Nephron progenitor cell (in vitro differentiated cells): ENCODE data around the gene NSRP1.
"Not testable (repeated sequence)": the region's sequence is repeated elsewhere in the genome, so short reads cannot be mapped to it uniquely, and the experiment has no call there.

ENCODE experiments used
- DNase-seq: peaks from one replicate; pipeline ENCODE4 v3.0.0; 2021
- H3K27ac Mint-ChIP-seq: 2 replicates; pipeline ENCODE4 v1.8.0; 2021; ENCODE audit warnings: mild to moderate bottlenecking, moderate library complexity, mixed read lengths
- H3K27me3 Mint-ChIP-seq: 2 replicates; pipeline ENCODE4 v1.8.0; 2021; ENCODE audit warnings: mild to moderate bottlenecking, low read depth, mixed read lengths; ENCODE audit not compliant: poor library complexity
- H3K36me3 Mint-ChIP-seq: 2 replicates; pipeline ENCODE4 v1.8.0; 2021; ENCODE audit warnings: low read depth, mixed read lengths
- H3K4me1 Mint-ChIP-seq: 2 replicates; pipeline ENCODE4 v1.8.0; 2021; ENCODE audit warnings: mixed read lengths
- H3K4me3 Mint-ChIP-seq: 2 replicates; pipeline ENCODE4 v1.8.0; 2021; ENCODE audit warnings: mild to moderate bottlenecking, moderate library complexity, mixed read lengths
- H3K9me3 Mint-ChIP-seq: 2 replicates; pipeline ENCODE4 v1.8.0; 2021; ENCODE audit warnings: mild to moderate bottlenecking, moderate library complexity, mixed read lengths
- CTCF ChIP-seq: fragments of 200-600 bp; sonication (generic); IDR thresholded peaks from 2 replicates; pipeline ENCODE4 v1.5.0; 2021; ENCODE audit warnings: antibody characterized with exemption

The NSRP1 gene

DNA sequence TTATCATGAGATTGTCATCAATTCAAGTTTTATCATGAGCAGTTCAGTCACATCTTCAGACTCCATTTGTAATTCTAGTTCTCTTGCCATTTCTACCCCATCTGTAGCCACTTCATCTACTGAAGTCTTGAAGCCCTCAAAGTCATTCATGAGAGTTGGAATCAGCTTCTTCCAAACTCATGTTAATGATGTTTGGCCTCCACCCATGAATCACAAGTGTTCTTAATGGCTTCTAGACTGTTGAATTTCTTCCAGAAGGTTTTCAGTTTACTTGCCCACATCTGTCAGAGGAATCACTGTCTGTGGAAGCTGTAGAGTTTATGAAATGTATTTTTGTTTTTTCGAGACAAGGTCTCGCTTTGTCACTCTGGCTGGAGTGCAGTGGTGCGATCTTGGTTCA, 16.0 kb downstream of the NSRP1 start:
- H3K4me3 Mint-ChIP-seq = no peak overlapping the region
- no peaks in the 10 kb centered on the region for H3K27me3 Mint-ChIP-seq
- DNase-seq = no peak
- no peaks in the 10 kb centered on the region for H3K9me3 Mint-ChIP-seq
- peaks cover 65% of the 10 kb centered on the region for H3K36me3 Mint-ChIP-seq
- no peak for TF ChIP-seq CTCF
- no peak overlapping the region for H3K27ac Mint-ChIP-seq
- H3K4me1 Mint-ChIP-seq = no peaks in the 10 kb centered on the region

- no peak for TF ChIP-seq CTCF
- H3K4me3 Mint-ChIP-seq = no peak overlapping the region
- no peaks in the 10 kb centered on the region for H3K27me3 Mint-ChIP-seq
- no peaks in the 10 kb centered on the region for H3K4me1 Mint-ChIP-seq
- no peak overlapping the region for H3K27ac Mint-ChIP-seq
- H3K36me3 Mint-ChIP-seq = peaks cover 71% of the 10 kb centered on the region
- no peaks in the 10 kb centered on the region for H3K9me3 Mint-ChIP-seq
- DNase-seq = no peak
Measured at GRCh38 chr17:30133197-30133596, 16.6 kb downstream of the NSRP1 start.

- no peak overlapping the region for H3K4me3 Mint-ChIP-seq
- no peaks in the 10 kb centered on the region for H3K4me1 Mint-ChIP-seq
- no peak overlapping the region for H3K27ac Mint-ChIP-seq
- no peaks in the 10 kb centered on the region for H3K9me3 Mint-ChIP-seq
- DNase-seq = no peak
- TF ChIP-seq CTCF = no peak
- H3K36me3 Mint-ChIP-seq = peaks cover 82% of the 10 kb centered on the region
- no peaks in the 10 kb centered on the region for H3K27me3 Mint-ChIP-seq
Measured at GRCh38 chr17:30134551-30134950, 17.9 kb downstream of the NSRP1 start.

- Mint-ChIP-seq H3K36me3 (peaks cover 64% of the 10 kb centered on the region), H3K4me1 (no peaks in the 10 kb centered on the region), H3K9me3 (no peaks in the 10 kb centered on the region), H3K27me3 (no peaks in the 10 kb centered on the region), H3K4me3 (no peak overlapping the region), H3K27ac (no peak overlapping the region)
- no peak for TF ChIP-seq CTCF
- no peak for DNase-seq
Measured at GRCh38 chr17:30137158-30137557, 20.5 kb downstream of the NSRP1 start.

DNA sequence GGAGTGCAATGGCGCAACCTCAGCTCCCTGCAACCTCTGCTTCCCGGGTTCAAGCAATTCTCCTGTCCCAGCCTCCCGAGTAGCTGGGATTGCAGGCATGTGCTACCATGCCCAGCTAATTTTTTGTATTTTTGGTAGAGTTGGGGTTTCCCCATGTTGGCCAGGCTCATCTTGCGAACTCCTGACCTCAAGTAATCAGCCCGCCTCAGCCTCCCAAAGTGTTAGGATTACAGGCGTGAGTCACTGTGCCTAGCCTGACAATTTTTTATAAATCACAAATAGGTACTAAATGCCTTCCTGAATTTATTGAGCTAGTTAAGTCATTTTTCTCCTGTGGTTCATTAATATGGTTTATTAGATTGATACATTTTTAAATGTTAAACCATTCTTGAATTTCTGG, 31.2 kb downstream of the NSRP1 start:
- Mint-ChIP-seq H3K36me3 (peaks cover 72% of the 10 kb centered on the region), H3K27ac (peak overlapping the region; percentile 20)
- H3K27me3 Mint-ChIP-seq = not testable (repeated sequence)

GRCh38 chr17:30148376-30148775, 31.8 kb downstream of the NSRP1 start:
- Mint-ChIP-seq H3K27me3 (no peaks in the 10 kb centered on the region), H3K4me1 (no peaks in the 10 kb centered on the region), H3K36me3 (peaks cover 77% of the 10 kb centered on the region), H3K27ac (peak overlapping the region; percentile 20), H3K9me3 (no peaks in the 10 kb centered on the region), H3K4me3 (no peak overlapping the region)
- no peak for TF ChIP-seq CTCF
- DNase-seq = no peak

More for the DNA sequence above, 31.2 kb downstream of the NSRP1 start:
- not testable (repeated sequence) for H3K4me3 Mint-ChIP-seq, H3K4me1 Mint-ChIP-seq, H3K9me3 Mint-ChIP-seq, DNase-seq
